HCT116 (cell line): ENCODE measurements around the gene R3HDML. TPM values are rescaled to one million over a fixed set of nuclear protein-coding genes. Genes with fewer than 3 reads are reported as not detected.

Source experiments
- ATAC-seq: fragments of 200-7000 bp; cut with Tn5 transposase; 2 replicates; pipeline ENCODE4 v1.9.1; 2020; ENCODE audit warnings: mild to moderate bottlenecking, moderate library complexity
- BruUV-seq: library from RNA; stranded (reverse); fragments of 400-500 nt; replicated peaks from 2 replicates; lab custom pipeline; 2021; lab: Mats Ljungman, UMichigan
- CTCF ChIA-PET: fragments of 300-600 bp; sonication (Branson Sonifier 250); formaldehyde crosslinking; loops from one replicate; lab custom pipeline; 2021; ENCODE audit warnings: antibody characterized with exemption; lab: Charles Lee
- POLR2A ChIA-PET: fragments of 300-600, 350-600 bp; sonication (Branson Sonifier 250); formaldehyde crosslinking; loops from one replicate; lab custom pipeline; 2021; ENCODE audit warnings: antibody characterized with exemption; lab: Charles Lee
- RAD21 ChIA-PET, 2 experiments: fragments of 300-600 bp; sonication (Branson Sonifier 250); formaldehyde crosslinking; loops; one replicate each; lab custom pipeline; 2023; ENCODE audit warnings: low total read pairs in 2 of 2; ENCODE audit not compliant: uncharacterized antibody in 2 of 2, unreplicated experiment in 2 of 2, low non-redundant PET in 1 of 2; lab: Charles Lee
- DNase-seq: peaks from one replicate; pipeline ENCODE4 v3.0.0-alpha.2; 2010; ENCODE audit warnings: low read depth, low spot score
- H2AFZ ChIP-seq: fragments of 200-600 bp; shearing (Covaris generic), sonication (generic); 2 replicates; pipeline ENCODE4 v1.6.1; 2017; ENCODE audit warnings: low read depth, mixed run types, mixed read lengths, antibody characterized with exemption, low read length; ENCODE audit not compliant: poor library complexity, severe bottlenecking
- H3K27ac ChIP-seq: 2 replicates; pipeline ENCODE4 v1.5.1; 2012; ENCODE audit warnings: low read depth, low read length
- H3K27me3 ChIP-seq: fragments of 200-600 bp; sonication (generic); 2 replicates; pipeline ENCODE4 v1.6.1; 2016; ENCODE audit warnings: mixed run types, low read length, mixed read lengths; ENCODE audit not compliant: insufficient read depth
- H3K36me3 ChIP-seq, 2 experiments: fragments of 200-500 bp in 1 of 2; fragments of 200-600 bp in 1 of 2; sonication (Bioruptor generic) in 1 of 2; sonication (generic) in 1 of 2; 2 replicates each; pipeline versions ENCODE4 v1.5.1 to v1.6.1; 2014 to 2016; ENCODE audit warnings: low read length in 2 of 2, inconsistent platforms in 1 of 2, mixed read lengths in 1 of 2, mixed run types in 1 of 2; ENCODE audit not compliant: insufficient read depth in 2 of 2, control insufficient read depth in 1 of 2
- H3K4me1 ChIP-seq, 2 experiments: fragments of 200-600 bp in 1 of 2; sonication (generic) in 1 of 2; 2 replicates each; pipeline versions ENCODE4 v1.5.1 to v1.6.1; 2012 to 2017; ENCODE audit warnings: low read length in 2 of 2, inconsistent platforms in 1 of 2, mild to moderate bottlenecking in 1 of 2, mixed read lengths in 1 of 2, mixed run types in 1 of 2, moderate library complexity in 1 of 2; ENCODE audit not compliant: insufficient read depth in 2 of 2, control insufficient read depth in 1 of 2
- H3K4me2 ChIP-seq: fragments of 200-600 bp; sonication (generic); 2 replicates; pipeline ENCODE4 v1.6.1; 2017; ENCODE audit warnings: mixed run types, low read length, mixed read lengths
- H3K4me3 ChIP-seq, 2 experiments: fragments of 200-600 bp in 1 of 2; sonication (generic) in 1 of 2; replicated peaks in 1 of 2; 2 replicates each; pipeline ENCODE4 v1.5.1; 2011 to 2016; ENCODE audit warnings: low read length in 2 of 2, control low read depth in 1 of 2, low read depth in 1 of 2, mild to moderate bottlenecking in 1 of 2, mixed read lengths in 1 of 2, mixed run types in 1 of 2
- H3K79me2 ChIP-seq: fragments of 200-600 bp; sonication (generic); 2 replicates; pipeline ENCODE4 v1.6.1; 2017; ENCODE audit warnings: mild to moderate bottlenecking, mixed run types, low read length, moderate library complexity, mixed read lengths; ENCODE audit not compliant: insufficient read depth
- H3K9ac ChIP-seq: fragments of 200-600 bp; sonication (generic); 2 replicates; pipeline ENCODE4 v1.6.1; 2016; ENCODE audit warnings: low read length, mixed read lengths
- H3K9me2 ChIP-seq: fragments of 200-600 bp; sonication (generic), shearing (Covaris generic); 2 replicates; pipeline ENCODE4 v1.6.1; 2017; ENCODE audit warnings: mixed run types, mild to moderate bottlenecking, moderate library complexity; ENCODE audit not compliant: insufficient read depth
- H3K9me3 ChIP-seq, 2 experiments: fragments of 200-500 bp in 1 of 2; fragments of 200-600 bp in 1 of 2; sonication (Bioruptor generic) in 1 of 2; sonication (generic) in 1 of 2; 2 replicates each; pipeline ENCODE4 v1.6.1; 2014 to 2017; ENCODE audit warnings: low read length in 2 of 2, mixed read lengths in 2 of 2, inconsistent platforms in 1 of 2, low read depth in 1 of 2, mild to moderate bottlenecking in 1 of 2, mixed run types in 1 of 2, moderate library complexity in 1 of 2; ENCODE audit not compliant: control insufficient read depth in 1 of 2, insufficient read depth in 1 of 2
- H4K20me1 ChIP-seq: fragments of 200-600 bp; sonication (generic), shearing (Covaris generic); 2 replicates; pipeline ENCODE4 v1.6.1; 2017; ENCODE audit warnings: mixed run types, mild to moderate bottlenecking, moderate library complexity; ENCODE audit not compliant: insufficient read depth
- CBX3 ChIP-seq: IDR thresholded peaks from 2 replicates; pipeline ENCODE4 v1.6.1; 2012; ENCODE audit warnings: low read depth
- CEBPB ChIP-seq: IDR thresholded peaks from 2 replicates; pipeline ENCODE4 v1.6.1; 2012; ENCODE audit warnings: low read depth
- EZH2phosphoT487 ChIP-seq: fragments of 200-600 bp; IDR thresholded peaks from 2 replicates; pipeline ENCODE4 v1.6.1; 2018; ENCODE audit warnings: antibody characterized with exemption, borderline replicate concordance
- FOSL1 ChIP-seq: IDR thresholded peaks from 2 replicates; pipeline ENCODE4 v1.6.1; 2012; ENCODE audit warnings: low read depth
- JUND ChIP-seq: IDR thresholded peaks from 2 replicates; pipeline ENCODE4 v1.6.1; 2012
- RAD21 ChIP-seq: IDR thresholded peaks from 2 replicates; pipeline ENCODE4 v1.6.1; 2012; ENCODE audit warnings: low read depth, mild to moderate bottlenecking
- SIN3A ChIP-seq: IDR thresholded peaks from 2 replicates; pipeline ENCODE4 v1.6.1; 2012; ENCODE audit warnings: low read depth
- SRF ChIP-seq: IDR thresholded peaks from 2 replicates; pipeline ENCODE4 v1.6.1; 2012; ENCODE audit warnings: low read depth
- YY1 ChIP-seq: IDR thresholded peaks from 2 replicates; pipeline ENCODE4 v1.6.1; 2011; ENCODE audit warnings: low read length, low read depth, moderate library complexity, mild to moderate bottlenecking; ENCODE audit not compliant: insufficient replicate concordance; ENCODE audit errors: extremely low read depth
- ZNF274 ChIP-seq: fragments of 200-500 bp; sonication (Bioruptor generic); IDR thresholded peaks from 2 replicates; pipeline ENCODE4 v1.6.1; 2014; ENCODE audit warnings: mild to moderate bottlenecking, low read depth, low read length, inconsistent platforms
- intact Hi-C: fragments of 100-400 bp; cut with micrococcal nuclease; formaldehyde crosslinking; loops from 2 replicates; pipeline ENCODE4 v1.10.0; 2022
- total RNA-seq: library from RNA; stranded (reverse); gene quantifications from one replicate; pipeline ENCODE4 v1.2.1, GENCODE V29; 2021; ENCODE audit not compliant: unreplicated experiment
- TF ChIP-seq, protein P1 (sequence below), 3 experiments: fragments of 200-600 bp in 1 of 3; sonication (generic) in 1 of 3; IDR thresholded peaks in 2 of 3; conservative IDR thresholded peaks in 1 of 3; 2 replicates each; pipeline ENCODE4 v1.5.1; 2012 to 2017; ENCODE audit warnings: low read depth in 2 of 3, low read length in 2 of 3, antibody characterized with exemption in 1 of 3, borderline replicate concordance in 1 of 3, control low read depth in 1 of 3, mild to moderate bottlenecking in 1 of 3, mixed read lengths in 1 of 3, mixed run types in 1 of 3, moderate library complexity in 1 of 3; ENCODE audit not compliant: insufficient read depth in 1 of 3
- TF ChIP-seq, protein P2 (sequence below): IDR thresholded peaks from 2 replicates; pipeline ENCODE4 v1.6.1; 2012
- TF ChIP-seq, protein P3 (sequence below): IDR thresholded peaks from 2 replicates; pipeline ENCODE4 v1.6.1; 2012; ENCODE audit warnings: low read depth
- TF ChIP-seq, protein P4 (sequence below): IDR thresholded peaks from 2 replicates; pipeline ENCODE4 v1.6.1; 2011; ENCODE audit warnings: mild to moderate bottlenecking, low read length, moderate library complexity; ENCODE audit not compliant: insufficient replicate concordance; ENCODE audit errors: extremely low read depth

R3HDML gene
- total RNA-seq, 1 experiment from 2014 or later = not detected

DNA sequence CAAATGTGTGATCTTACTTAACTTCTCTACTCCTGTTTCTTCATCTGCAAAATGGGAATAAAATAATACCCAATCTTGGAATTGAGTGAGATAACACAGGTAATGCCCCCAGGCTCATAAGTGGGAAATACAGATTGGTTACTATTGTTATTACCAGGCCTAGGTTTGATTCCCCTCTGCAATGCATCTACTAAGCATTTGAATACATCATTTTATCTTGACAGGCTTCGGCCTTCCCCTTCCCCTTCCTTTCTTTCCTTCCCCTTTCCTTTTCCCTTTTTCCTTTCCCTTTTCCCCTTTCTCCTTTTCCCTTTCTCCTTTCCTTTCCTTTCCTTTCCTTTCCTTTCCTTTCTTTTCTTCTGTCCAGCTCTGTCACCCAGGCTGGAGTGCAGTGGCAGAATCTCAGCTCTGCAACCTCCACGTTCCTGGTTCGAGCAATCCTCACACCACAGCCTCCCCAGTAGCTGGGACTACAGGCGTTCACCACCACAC lies 11.4 kb downstream of the R3HDML start (continued):
- TF ChIP-seq SIN3A = no peak

DNA sequence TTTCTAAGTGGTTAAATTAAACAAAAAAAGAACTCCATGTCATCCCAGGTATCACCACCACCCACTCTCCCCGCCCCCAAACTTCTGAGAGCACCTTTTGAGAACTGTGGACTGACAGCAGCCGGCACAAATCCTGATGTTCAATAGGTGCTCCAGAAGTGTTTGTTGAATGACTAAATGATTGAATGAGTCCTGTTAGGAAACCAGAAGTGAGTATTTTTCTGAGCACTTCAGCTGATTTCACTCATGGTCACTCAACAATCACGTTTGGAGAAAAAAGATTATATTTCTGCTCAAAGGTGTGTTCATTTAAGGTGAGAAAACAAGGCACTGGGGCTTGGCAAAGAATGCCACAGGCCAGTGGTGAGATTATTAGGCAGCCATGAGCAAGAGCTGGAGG lies 12.5 kb downstream of the R3HDML start:
- BruUV-seq = no TSS peak

More for the DNA sequence above, 12.5 kb downstream of the R3HDML start:
- H3K9me2 ChIP-seq = no peaks in the 10 kb centered on the region
- H3K36me3 ChIP-seq = no peaks in the 10 kb centered on the region
- intact Hi-C loops = no loop called here
- ATAC-seq (no peak), DNase-seq (no peak)
- CTCF ChIA-PET = no interaction called here
- no peak overlapping the region for H3K9ac ChIP-seq
- H3K27me3 ChIP-seq = no peaks in the 10 kb centered on the region
- no peak overlapping the region for H2AFZ ChIP-seq
- RAD21 ChIA-PET = no interaction called here
- TF ChIP-seq JUND (no peak), ZNF274 (no peak), YY1 (no peak), CBX3 (no peak), FOSL1 (no peak), RAD21 (no peak), SIN3A (no peak), SRF (no peak), CEBPB (no peak), EZH2phosphoT487 (no peak)
- TF ChIP-seq, protein P1, sequence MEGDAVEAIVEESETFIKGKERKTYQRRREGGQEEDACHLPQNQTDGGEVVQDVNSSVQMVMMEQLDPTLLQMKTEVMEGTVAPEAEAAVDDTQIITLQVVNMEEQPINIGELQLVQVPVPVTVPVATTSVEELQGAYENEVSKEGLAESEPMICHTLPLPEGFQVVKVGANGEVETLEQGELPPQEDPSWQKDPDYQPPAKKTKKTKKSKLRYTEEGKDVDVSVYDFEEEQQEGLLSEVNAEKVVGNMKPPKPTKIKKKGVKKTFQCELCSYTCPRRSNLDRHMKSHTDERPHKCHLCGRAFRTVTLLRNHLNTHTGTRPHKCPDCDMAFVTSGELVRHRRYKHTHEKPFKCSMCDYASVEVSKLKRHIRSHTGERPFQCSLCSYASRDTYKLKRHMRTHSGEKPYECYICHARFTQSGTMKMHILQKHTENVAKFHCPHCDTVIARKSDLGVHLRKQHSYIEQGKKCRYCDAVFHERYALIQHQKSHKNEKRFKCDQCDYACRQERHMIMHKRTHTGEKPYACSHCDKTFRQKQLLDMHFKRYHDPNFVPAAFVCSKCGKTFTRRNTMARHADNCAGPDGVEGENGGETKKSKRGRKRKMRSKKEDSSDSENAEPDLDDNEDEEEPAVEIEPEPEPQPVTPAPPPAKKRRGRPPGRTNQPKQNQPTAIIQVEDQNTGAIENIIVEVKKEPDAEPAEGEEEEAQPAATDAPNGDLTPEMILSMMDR (IDR thresholded peaks at IDR 0.05 in 2 of 3, conservative IDR thresholded peaks at IDR 0.05 in 1 of 3; ENCODE audit: borderline replicate concordance in 1 of 3, insufficient read depth in 1 of 3, low read depth in 2 of 3, low read length in 2 of 3) = no peak
- TF ChIP-seq, protein P2, sequence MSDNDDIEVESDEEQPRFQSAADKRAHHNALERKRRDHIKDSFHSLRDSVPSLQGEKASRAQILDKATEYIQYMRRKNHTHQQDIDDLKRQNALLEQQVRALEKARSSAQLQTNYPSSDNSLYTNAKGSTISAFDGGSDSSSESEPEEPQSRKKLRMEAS = no peak
- TF ChIP-seq, protein P3, sequence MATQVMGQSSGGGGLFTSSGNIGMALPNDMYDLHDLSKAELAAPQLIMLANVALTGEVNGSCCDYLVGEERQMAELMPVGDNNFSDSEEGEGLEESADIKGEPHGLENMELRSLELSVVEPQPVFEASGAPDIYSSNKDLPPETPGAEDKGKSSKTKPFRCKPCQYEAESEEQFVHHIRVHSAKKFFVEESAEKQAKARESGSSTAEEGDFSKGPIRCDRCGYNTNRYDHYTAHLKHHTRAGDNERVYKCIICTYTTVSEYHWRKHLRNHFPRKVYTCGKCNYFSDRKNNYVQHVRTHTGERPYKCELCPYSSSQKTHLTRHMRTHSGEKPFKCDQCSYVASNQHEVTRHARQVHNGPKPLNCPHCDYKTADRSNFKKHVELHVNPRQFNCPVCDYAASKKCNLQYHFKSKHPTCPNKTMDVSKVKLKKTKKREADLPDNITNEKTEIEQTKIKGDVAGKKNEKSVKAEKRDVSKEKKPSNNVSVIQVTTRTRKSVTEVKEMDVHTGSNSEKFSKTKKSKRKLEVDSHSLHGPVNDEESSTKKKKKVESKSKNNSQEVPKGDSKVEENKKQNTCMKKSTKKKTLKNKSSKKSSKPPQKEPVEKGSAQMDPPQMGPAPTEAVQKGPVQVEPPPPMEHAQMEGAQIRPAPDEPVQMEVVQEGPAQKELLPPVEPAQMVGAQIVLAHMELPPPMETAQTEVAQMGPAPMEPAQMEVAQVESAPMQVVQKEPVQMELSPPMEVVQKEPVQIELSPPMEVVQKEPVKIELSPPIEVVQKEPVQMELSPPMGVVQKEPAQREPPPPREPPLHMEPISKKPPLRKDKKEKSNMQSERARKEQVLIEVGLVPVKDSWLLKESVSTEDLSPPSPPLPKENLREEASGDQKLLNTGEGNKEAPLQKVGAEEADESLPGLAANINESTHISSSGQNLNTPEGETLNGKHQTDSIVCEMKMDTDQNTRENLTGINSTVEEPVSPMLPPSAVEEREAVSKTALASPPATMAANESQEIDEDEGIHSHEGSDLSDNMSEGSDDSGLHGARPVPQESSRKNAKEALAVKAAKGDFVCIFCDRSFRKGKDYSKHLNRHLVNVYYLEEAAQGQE = no peak
- TF ChIP-seq, protein P4, sequence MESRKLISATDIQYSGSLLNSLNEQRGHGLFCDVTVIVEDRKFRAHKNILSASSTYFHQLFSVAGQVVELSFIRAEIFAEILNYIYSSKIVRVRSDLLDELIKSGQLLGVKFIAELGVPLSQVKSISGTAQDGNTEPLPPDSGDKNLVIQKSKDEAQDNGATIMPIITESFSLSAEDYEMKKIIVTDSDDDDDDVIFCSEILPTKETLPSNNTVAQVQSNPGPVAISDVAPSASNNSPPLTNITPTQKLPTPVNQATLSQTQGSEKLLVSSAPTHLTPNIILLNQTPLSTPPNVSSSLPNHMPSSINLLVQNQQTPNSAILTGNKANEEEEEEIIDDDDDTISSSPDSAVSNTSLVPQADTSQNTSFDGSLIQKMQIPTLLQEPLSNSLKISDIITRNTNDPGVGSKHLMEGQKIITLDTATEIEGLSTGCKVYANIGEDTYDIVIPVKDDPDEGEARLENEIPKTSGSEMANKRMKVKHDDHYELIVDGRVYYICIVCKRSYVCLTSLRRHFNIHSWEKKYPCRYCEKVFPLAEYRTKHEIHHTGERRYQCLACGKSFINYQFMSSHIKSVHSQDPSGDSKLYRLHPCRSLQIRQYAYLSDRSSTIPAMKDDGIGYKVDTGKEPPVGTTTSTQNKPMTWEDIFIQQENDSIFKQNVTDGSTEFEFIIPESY = no peak
- H3K4me1 ChIP-seq = no peaks in the 10 kb centered on the region
- H3K4me3 ChIP-seq = no peak overlapping the region
- no peak overlapping the region for H3K4me2 ChIP-seq
- no peak overlapping the region for H3K27ac ChIP-seq
- H4K20me1 ChIP-seq = no peaks in the 10 kb centered on the region
- no peaks in the 10 kb centered on the region for H3K9me3 ChIP-seq
- no peaks in the 10 kb centered on the region for H3K79me2 ChIP-seq
- POLR2A ChIA-PET = no interaction called here
